Measurements from ENCODE around the gene TBC1D10A. TPM values are rescaled to one million over a fixed set of nuclear protein-coding genes. Genes with fewer than 3 reads are reported as not detected.

TBC1D10A gene
- total RNA-seq, 1 donor from 2014 or later: 5.0 TPM

- H3K4me3 Mint-ChIP-seq (ENCODE audit: unreplicated experiment): no peak overlapping the region
- H3K27me3 Mint-ChIP-seq (ENCODE audit: unreplicated experiment): peaks cover 9% of the 10 kb centered on the region
- no peak for TF ChIP-seq CTCF (IDR thresholded peaks at IDR 0.05; ENCODE audit: partially characterized antibody, unreplicated experiment)
- no peaks in the 10 kb centered on the region for H3K4me1 Mint-ChIP-seq (ENCODE audit: low read depth, unreplicated experiment)
- DNase-seq: no peak
- no peaks in the 10 kb centered on the region for H3K36me3 Mint-ChIP-seq (ENCODE audit: unreplicated experiment)
- peaks cover 2% of the 10 kb centered on the region for H3K9me3 Mint-ChIP-seq (ENCODE audit: unreplicated experiment)
- H3K27ac Mint-ChIP-seq (ENCODE audit: unreplicated experiment): no peak overlapping the region
Measured at GRCh38 chr22:30275625-30276024, 51.1 kb downstream of the TBC1D10A start.

- no peak for TF ChIP-seq CTCF (IDR thresholded peaks at IDR 0.05; ENCODE audit: partially characterized antibody, unreplicated experiment)
- Mint-ChIP-seq H3K9me3 (ENCODE audit: unreplicated experiment) (peaks cover 2% of the 10 kb centered on the region), H3K4me3 (ENCODE audit: unreplicated experiment) (no peak overlapping the region), H3K4me1 (ENCODE audit: low read depth, unreplicated experiment) (no peaks in the 10 kb centered on the region), H3K27me3 (ENCODE audit: unreplicated experiment) (peaks cover 9% of the 10 kb centered on the region), H3K36me3 (ENCODE audit: unreplicated experiment) (no peaks in the 10 kb centered on the region), H3K27ac (ENCODE audit: unreplicated experiment) (no peak overlapping the region)
- DNase-seq: no peak
Measured at GRCh38 chr22:30274437-30274812, 52.3 kb downstream of the TBC1D10A start.

- TF ChIP-seq CTCF (IDR thresholded peaks at IDR 0.05; ENCODE audit: partially characterized antibody, unreplicated experiment): no peak
- peaks cover 9% of the 10 kb centered on the region for H3K27me3 Mint-ChIP-seq (ENCODE audit: unreplicated experiment)
- no peaks in the 10 kb centered on the region for H3K36me3 Mint-ChIP-seq (ENCODE audit: unreplicated experiment)
- no peaks in the 10 kb centered on the region for H3K4me1 Mint-ChIP-seq (ENCODE audit: low read depth, unreplicated experiment)
- no peak overlapping the region for H3K4me3 Mint-ChIP-seq (ENCODE audit: unreplicated experiment)
- H3K9me3 Mint-ChIP-seq (ENCODE audit: unreplicated experiment): peaks cover 2% of the 10 kb centered on the region
- H3K27ac Mint-ChIP-seq (ENCODE audit: unreplicated experiment): no peak overlapping the region
- DNase-seq: no peak
Measured at GRCh38 chr22:30273711-30274436, 52.9 kb downstream of the TBC1D10A start.

- Mint-ChIP-seq H3K27me3 (ENCODE audit: unreplicated experiment) (peaks cover 12% of the 10 kb centered on the region), H3K4me3 (ENCODE audit: unreplicated experiment) (no peak overlapping the region), H3K36me3 (ENCODE audit: unreplicated experiment) (no peaks in the 10 kb centered on the region), H3K9me3 (ENCODE audit: unreplicated experiment) (peaks cover 2% of the 10 kb centered on the region), H3K27ac (ENCODE audit: unreplicated experiment) (no peak overlapping the region), H3K4me1 (ENCODE audit: low read depth, unreplicated experiment) (no peaks in the 10 kb centered on the region)
- no peak for TF ChIP-seq CTCF (IDR thresholded peaks at IDR 0.05; ENCODE audit: partially characterized antibody, unreplicated experiment)
- DNase-seq: no peak
Measured at GRCh38 chr22:30272781-30273601, 53.8 kb downstream of the TBC1D10A start.

- Mint-ChIP-seq H3K9me3 (ENCODE audit: unreplicated experiment) (peaks cover 2% of the 10 kb centered on the region), H3K27ac (ENCODE audit: unreplicated experiment) (no peak overlapping the region), H3K4me1 (ENCODE audit: low read depth, unreplicated experiment) (no peaks in the 10 kb centered on the region), H3K36me3 (ENCODE audit: unreplicated experiment) (no peaks in the 10 kb centered on the region), H3K27me3 (ENCODE audit: unreplicated experiment) (peaks cover 10% of the 10 kb centered on the region), H3K4me3 (ENCODE audit: unreplicated experiment) (no peak overlapping the region)
- DNase-seq: no peak
- no peak for TF ChIP-seq CTCF (IDR thresholded peaks at IDR 0.05; ENCODE audit: partially characterized antibody, unreplicated experiment)
Measured at GRCh38 chr22:30270832-30271231, 55.9 kb downstream of the TBC1D10A start.
